DLD1 (cell line): ENCODE data around the gene SPAST.
"Not testable (repeated sequence)": the region's sequence is repeated elsewhere in the genome, so short reads cannot be mapped to it uniquely, and the experiment has no call there.

Experiments used
- in situ Hi-C: cut with HindIII; loops from 2 replicates; pipeline ENCODE4 v1.10.0; 2017; ENCODE audit warnings: low sequenced_read_pairs

The SPAST gene

GRCh38 chr2:32119161-32119560, 55.8 kb downstream of the SPAST start:
- in situ Hi-C loops: no loop called here

- in situ Hi-C loops: no loop called here
These were observed 61.3 kb downstream of the SPAST start for GRCh38 chr2:32124660-32125059.

- in situ Hi-C loops: no loop called here
These were observed 65.3 kb downstream of the SPAST start for GRCh38 chr2:32128636-32129035.

- in situ Hi-C loops: no loop called here
These were observed 65.7 kb downstream of the SPAST start for GRCh38 chr2:32129086-32129485.

GRCh38 chr2:32135409-32135808, 72.1 kb downstream of the SPAST start:
- in situ Hi-C loops: no loop called here

- in situ Hi-C loops: no loop called here
These were observed 72.7 kb downstream of the SPAST start for GRCh38 chr2:32136097-32136496.

- in situ Hi-C loops: not testable (repeated sequence)
These were observed 88.2 kb downstream of the SPAST start for GRCh38 chr2:32151544-32151943.

- in situ Hi-C loops: no loop called here
These were observed 96.3 kb downstream of the SPAST start for GRCh38 chr2:32159678-32160077.

- in situ Hi-C loops: no loop called here
These were observed 97.9 kb downstream of the SPAST start for GRCh38 chr2:32161296-32161695.

- in situ Hi-C loops: not testable (repeated sequence)
These were observed 100.9 kb downstream of the SPAST start for GRCh38 chr2:32164254-32164653.

- in situ Hi-C loops: not testable (repeated sequence)
These were observed 101.6 kb downstream of the SPAST start for GRCh38 chr2:32165027-32165347.

- in situ Hi-C loops: no loop called here
These were observed 102.8 kb downstream of the SPAST start for GRCh38 chr2:32166115-32166574.

- in situ Hi-C loops: no loop called here
These were observed 105.2 kb downstream of the SPAST start for GRCh38 chr2:32168513-32168912.

- in situ Hi-C loops: no loop called here
These were observed 109.5 kb downstream of the SPAST start for GRCh38 chr2:32172870-32173269.

GRCh38 chr2:32182667-32183066, 119.3 kb downstream of the SPAST start:
- in situ Hi-C loops: no loop called here

GRCh38 chr2:32189011-32189410, 125.7 kb downstream of the SPAST start:
- in situ Hi-C loops: no loop called here

- in situ Hi-C loops: no loop called here
These were observed 129.1 kb downstream of the SPAST start for GRCh38 chr2:32192418-32192817.

GRCh38 chr2:32200814-32201213, 137.5 kb downstream of the SPAST start:
- in situ Hi-C loops: no loop called here

GRCh38 chr2:32203428-32203827, 140.1 kb downstream of the SPAST start:
- in situ Hi-C loops: not testable (repeated sequence)
